Upper lobe of right lung (tissue), 1 donor: ENCODE measurements around the gene DCTN5. TPM values are rescaled to one million over a fixed set of nuclear protein-coding genes. Genes with fewer than 3 reads are reported as not detected.

ENCODE experiments used
- ATAC-seq: fragments of 200-7000 bp; cut with Tn5 transposase; one replicate; pipeline ENCODE4 v1.9.1; 2020; ENCODE audit warnings: mild to moderate bottlenecking, moderate library complexity
- DNase-seq: peaks from one replicate; pipeline ENCODE4 v3.0.0-alpha.2; 2020
- H3K27ac ChIP-seq: fragments of 200-600 bp; one replicate; pipeline ENCODE4 v1.8.0; 2022
- H3K27me3 ChIP-seq: fragments of 200-600 bp; one replicate; pipeline ENCODE4 v1.8.0; 2022; ENCODE audit warnings: mild to moderate bottlenecking
- H3K36me3 ChIP-seq: fragments of 200-600 bp; one replicate; pipeline ENCODE4 v1.8.0; 2022
- H3K4me1 ChIP-seq: fragments of 200-600 bp; one replicate; pipeline ENCODE4 v1.8.0; 2022
- H3K4me3 ChIP-seq: fragments of 200-600 bp; one replicate; pipeline ENCODE4 v1.8.0; 2022; ENCODE audit warnings: mild to moderate bottlenecking
- H3K9me3 ChIP-seq: fragments of 200-600 bp; one replicate; pipeline ENCODE4 v1.8.0; 2022
- CTCF ChIP-seq: fragments of 200-600 bp; IDR thresholded peaks from one replicate; pipeline ENCODE4 v1.8.0; 2022; ENCODE audit warnings: antibody characterized with exemption
- intact Hi-C: fragments of 100-400 bp; cut with DNase I; formaldehyde crosslinking; loops from one replicate; pipeline ENCODE4 v1.11.0; 2022
- total RNA-seq: library from RNA; stranded (reverse); fragmentation: NEBNext Ultra II Directional; extraction: Animal tissue kit (Norgen Biotek cat#: 25700); gene quantifications from one replicate; pipeline ENCODE4 v1.2.1, GENCODE V29; 2021
- donor health status: DM: no; HTN: yes; CAD: no; lungs with severe emphysema.

DCTN5 gene
- total RNA-seq, 1 donor from 2014 or later, result 48.7 TPM

GRCh38 chr16:23691483-23692189 is 50.4 kb downstream of the DCTN5 start:
- Histone ChIP-seq H3K4me1 (no peaks in the 10 kb centered on the region), H3K4me3 (no peak overlapping the region), H3K27ac (no peak overlapping the region), H3K36me3 (peaks cover 38% of the 10 kb centered on the region), H3K27me3 (peaks cover 6% of the 10 kb centered on the region), H3K9me3 (no peaks in the 10 kb centered on the region)
- DNase-seq (no peak), ATAC-seq (no peak)
- intact Hi-C loops, result no loop called here
- TF ChIP-seq CTCF, result no peak

- Histone ChIP-seq H3K4me1 (no peaks in the 10 kb centered on the region), H3K9me3 (no peaks in the 10 kb centered on the region), H3K27ac (no peak overlapping the region), H3K27me3 (peaks cover 6% of the 10 kb centered on the region), H3K4me3 (no peak overlapping the region), H3K36me3 (peaks cover 31% of the 10 kb centered on the region)
- ATAC-seq (no peak), DNase-seq (no peak)
- intact Hi-C loops, result no loop called here
- TF ChIP-seq CTCF, result no peak
Observed at GRCh38 chr16:23692190-23692837, 51.0 kb downstream of the DCTN5 start.

- ATAC-seq (no peak), DNase-seq (no peak)
- peaks cover 6% of the 10 kb centered on the region for H3K27me3 ChIP-seq
- intact Hi-C loops, result no loop called here
- no peaks in the 10 kb centered on the region for H3K4me1 ChIP-seq
- H3K36me3 ChIP-seq, result peaks cover 13% of the 10 kb centered on the region
- TF ChIP-seq CTCF, result no peak
- no peaks in the 10 kb centered on the region for H3K9me3 ChIP-seq
- no peak overlapping the region for H3K4me3 ChIP-seq
- no peak overlapping the region for H3K27ac ChIP-seq
Observed at GRCh38 chr16:23694265-23694643, 53.0 kb downstream of the DCTN5 start.

GRCh38 chr16:23694644-23695373 is 53.5 kb downstream of the DCTN5 start:
- H3K36me3 ChIP-seq, result peaks cover 7% of the 10 kb centered on the region

GRCh38 chr16:23695756-23696155 is 54.5 kb downstream of the DCTN5 start:
- Histone ChIP-seq H3K9me3 (no peaks in the 10 kb centered on the region), H3K4me1 (no peaks in the 10 kb centered on the region), H3K27me3 (peaks cover 6% of the 10 kb centered on the region), H3K4me3 (no peak overlapping the region), H3K27ac (no peak overlapping the region), H3K36me3 (peaks cover 2% of the 10 kb centered on the region)
- ATAC-seq, result no peak
- intact Hi-C loops, result no loop called here
- DNase-seq, result no peak
- no peak for TF ChIP-seq CTCF

More at GRCh38 chr16:23694644-23695373, 53.5 kb downstream of the DCTN5 start:
- ATAC-seq (peak; percentile 14), DNase-seq (no peak)
- Histone ChIP-seq H3K9me3 (no peaks in the 10 kb centered on the region), H3K27me3 (peaks cover 6% of the 10 kb centered on the region), H3K27ac (no peak overlapping the region), H3K4me1 (no peaks in the 10 kb centered on the region), H3K4me3 (no peak overlapping the region)
- no peak for TF ChIP-seq CTCF
- intact Hi-C loops, result no loop called here
